RWPE1 (cell line): Measurements from ENCODE around the gene PRRX1.

Experiments used
- CTCF ChIA-PET: fragments of 350-600 bp; sonication (Branson Sonifier 250); formaldehyde crosslinking; extraction: SDS; loops from one replicate; lab custom pipeline; 2021; lab: Yijun Ruan, JAX
- POLR2A ChIA-PET: fragments of 400-600 bp; formaldehyde crosslinking; extraction: SDS; loops from one replicate; lab custom pipeline; 2020; ENCODE audit warnings: antibody characterized with exemption; ENCODE audit not compliant: low non-redundant PET; lab: Yijun Ruan, JAX
- DNase-seq: peaks from one replicate; pipeline ENCODE4 v3.0.0; 2012; ENCODE audit warnings: low spot score
- H3K27ac ChIP-seq: fragments of 450-650 bp; 2 replicates; pipeline ENCODE4 v1.5.1; 2017
- CTCF ChIP-seq: fragments of 450-650 bp; conservative IDR thresholded peaks from 2 replicates; pipeline ENCODE4 v1.5.1; 2017; ENCODE audit warnings: low read depth, mild to moderate bottlenecking

PRRX1 gene

GRCh38 chr1:170730014-170730413, 66.1 kb downstream of the PRRX1 start:
- H3K27ac ChIP-seq: no peak overlapping the region
- CTCF ChIA-PET: interaction anchor here (0.7 kb wide), 1 partner anchor 71 kb away, joined by 3 read pairs; no protein-coding TSS in a partner anchor
- DNase-seq: no peak
- TF ChIP-seq CTCF: no peak
- POLR2A ChIA-PET: no interaction called here

DNA sequence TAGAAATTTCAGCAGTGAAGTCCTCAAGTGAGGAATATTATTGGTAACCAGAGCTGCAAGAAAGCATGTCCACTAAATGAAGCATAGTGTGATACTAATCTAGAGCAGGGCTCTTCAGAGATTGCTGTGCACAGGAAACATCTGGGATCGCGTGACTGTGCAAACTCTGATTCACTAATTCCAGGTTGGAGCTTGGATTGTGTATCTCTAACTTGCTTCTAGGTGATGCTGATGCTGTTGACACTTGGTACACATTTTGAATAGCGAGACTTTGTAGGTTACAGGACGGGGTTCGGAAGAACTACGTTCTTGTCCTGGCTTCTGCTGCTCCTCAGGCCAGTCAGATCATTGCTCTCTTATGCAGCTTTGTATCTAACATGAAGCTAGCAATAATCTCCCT, 66.5 kb downstream of the PRRX1 start:
- TF ChIP-seq CTCF: no peak
- ChIA-PET CTCF (no interaction called here), POLR2A (no interaction called here)
- DNase-seq: no peak
- H3K27ac ChIP-seq: no peak overlapping the region

GRCh38 chr1:170731566-170732251, 67.8 kb downstream of the PRRX1 start:
- ChIA-PET POLR2A (no interaction called here), CTCF (interaction anchor here (0.6 to 0.8 kb wide), 3 partner anchors 303 to 1070 kb away, joined by 3 to 5 read pairs (median 4); no protein-coding TSS in a partner anchor)
- H3K27ac ChIP-seq: no peak overlapping the region
- no peak for DNase-seq
- no peak for TF ChIP-seq CTCF

DNA sequence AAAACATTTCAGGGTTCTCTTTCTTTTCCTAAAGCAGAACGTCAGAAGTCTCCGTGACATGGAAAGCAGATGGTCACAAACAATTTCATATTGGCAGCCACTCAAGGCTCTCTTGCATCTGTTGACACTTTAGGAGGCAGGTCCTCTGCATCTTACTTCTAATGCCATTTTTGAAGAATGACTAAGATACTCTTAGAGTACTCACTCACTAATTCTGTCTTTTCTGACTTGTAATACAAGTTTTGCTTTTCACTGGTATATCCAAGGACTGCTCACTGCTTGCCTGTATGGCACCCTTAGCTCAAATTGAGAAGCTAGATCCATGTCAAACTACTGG, 68.3 kb downstream of the PRRX1 start:
- TF ChIP-seq CTCF: no peak
- no peak for DNase-seq
- CTCF ChIA-PET: interaction anchor here (0.8 kb wide), 1 partner anchor 1070 kb away, joined by 4 read pairs; no protein-coding TSS in a partner anchor
- POLR2A ChIA-PET: no interaction called here
- no peak overlapping the region for H3K27ac ChIP-seq

DNA sequence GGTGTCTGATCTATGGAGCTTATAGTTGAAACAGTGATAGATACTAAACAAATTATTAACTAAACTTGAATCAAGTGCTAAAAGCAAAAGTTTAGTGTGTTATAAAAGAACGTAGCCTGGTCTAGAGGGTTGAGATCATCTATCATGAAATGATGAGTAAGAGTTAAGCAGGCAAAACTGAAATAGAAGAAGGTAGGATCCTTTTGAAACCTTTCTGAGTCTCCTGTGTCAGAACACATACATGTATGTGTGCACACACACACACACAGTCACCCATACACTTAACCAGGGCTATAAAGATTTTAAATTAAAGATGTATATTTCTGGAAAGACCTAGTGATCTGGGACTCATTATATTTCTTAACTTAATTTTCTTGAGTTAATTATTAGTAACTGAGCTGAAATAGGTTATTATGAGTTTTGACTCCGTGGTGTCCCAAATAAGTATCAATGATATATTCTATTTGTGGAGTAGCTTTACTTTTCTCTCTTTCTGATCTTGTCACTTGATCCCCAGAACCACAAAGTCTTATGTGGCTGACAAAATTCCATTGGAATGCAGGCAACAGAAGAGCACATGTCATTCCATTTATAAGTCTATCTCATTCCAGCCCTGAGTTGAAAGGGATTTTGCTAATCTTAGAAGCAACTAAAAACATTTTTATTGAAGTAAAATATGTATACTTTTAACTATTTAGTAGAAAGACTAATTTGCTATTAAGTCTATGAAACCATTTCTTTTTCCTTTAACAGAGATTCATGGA, 70.7 kb downstream of the PRRX1 start:
- POLR2A ChIA-PET: no interaction called here
- no peak for TF ChIP-seq CTCF
- CTCF ChIA-PET: interaction anchor here (0.7 kb wide), 2 partner anchors 40 to 349 kb away, joined by 3 read pairs; no protein-coding TSS in a partner anchor
- DNase-seq: no peak
- no peak overlapping the region for H3K27ac ChIP-seq

DNA sequence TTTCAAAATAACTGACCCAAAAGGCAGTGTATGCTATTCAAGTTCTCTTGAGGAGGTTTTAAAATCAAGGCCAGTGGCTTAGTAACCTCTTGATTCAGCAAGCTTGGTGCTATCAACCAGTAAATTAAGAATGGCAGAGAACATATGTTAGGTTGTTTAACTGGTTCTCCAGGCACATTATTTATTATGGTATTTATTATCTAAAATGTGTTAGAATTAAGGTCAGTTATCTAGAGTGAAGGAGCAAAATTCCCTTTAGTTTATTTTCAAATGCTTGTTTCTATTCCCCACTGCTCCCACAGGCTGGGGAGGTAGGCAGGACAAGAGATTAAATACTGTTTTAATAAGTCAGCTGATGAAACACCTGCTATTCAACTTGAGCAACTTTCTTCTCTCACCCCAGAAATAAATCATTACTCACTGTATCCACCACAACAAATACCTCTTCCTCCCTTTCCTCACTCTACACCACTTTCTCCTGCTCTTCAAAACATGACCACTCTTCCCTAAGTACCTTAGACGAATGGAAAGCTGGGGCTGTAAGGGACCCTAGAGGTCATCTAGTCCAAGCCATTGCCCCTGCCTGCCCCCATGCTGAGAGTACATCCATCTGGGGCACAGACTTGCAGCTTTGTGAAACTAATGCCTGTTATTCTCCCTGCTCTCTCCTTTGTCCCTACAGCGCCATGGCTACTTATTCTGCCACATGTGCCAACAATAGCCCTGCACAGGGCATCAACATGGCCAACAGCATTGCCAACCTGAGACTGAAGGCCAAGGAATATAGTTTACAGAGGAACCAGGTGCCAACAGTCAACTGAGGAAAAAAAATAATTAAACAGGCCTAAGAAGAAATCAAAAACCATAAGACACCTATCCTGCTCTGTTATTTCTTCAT, 71.7 kb downstream of the PRRX1 start:
- POLR2A ChIA-PET: no interaction called here
- CTCF ChIA-PET: no interaction called here
- no peak for DNase-seq
- no peak for TF ChIP-seq CTCF
- no peak overlapping the region for H3K27ac ChIP-seq
